ENCODE results near the gene TRIM67. TPM values are rescaled to one million over a fixed set of nuclear protein-coding genes. Genes with fewer than 3 reads are reported as not detected.

Gene TRIM67
- total RNA-seq, 6 experiments from 2014 or later, result not detected

GRCh38 chr1:231134624-231135023 lies 27.2 kb upstream of the TRIM67 start:
- intact Hi-C loops (cut with DNase I), result no loop called here
- H3K4me3 ChIP-seq, result no peak overlapping the region
- no peak overlapping the region for H3K27ac ChIP-seq
- no peaks in the 10 kb centered on the region for H3K4me1 ChIP-seq
- H3K9me3 ChIP-seq, result no peaks in the 10 kb centered on the region
- TF ChIP-seq POLR2A (IDR thresholded peaks at IDR 0.05) (no peak), CTCF (IDR thresholded peaks at IDR 0.05) (no peak)
- WGBS (ENCODE audit: insufficient coverage, low coverage, low lambda C conversion rate, missing lambda C conversion rate), result 75% methylated on average over 4 of the region's 5 CpGs
- H3K27me3 ChIP-seq, result no peaks in the 10 kb centered on the region
- DNase-seq (no peak), ATAC-seq (no peak)
- H3K36me3 ChIP-seq, result no peaks in the 10 kb centered on the region

GRCh38 chr1:231138236-231138635 lies 23.6 kb upstream of the TRIM67 start:
- no peak for DNase-seq
- TF ChIP-seq CTCF (IDR thresholded peaks at IDR 0.05) (no peak), POLR2A (IDR thresholded peaks at IDR 0.05) (no peak)
- Histone ChIP-seq H3K27ac (no peak overlapping the region), H3K4me1 (no peaks in the 10 kb centered on the region), H3K36me3 (no peaks in the 10 kb centered on the region), H3K9me3 (no peaks in the 10 kb centered on the region), H3K4me3 (no peak overlapping the region), H3K27me3 (no peaks in the 10 kb centered on the region)
- WGBS (ENCODE audit: insufficient coverage, low coverage, low lambda C conversion rate, missing lambda C conversion rate), result 35% methylated on average over 1 of the region's 1 CpG
- intact Hi-C loops (cut with DNase I), result no loop called here
- ATAC-seq, result no peak

GRCh38 chr1:231139125-231139649 lies 22.7 kb upstream of the TRIM67 start:
- no peak for TF ChIP-seq CTCF (IDR thresholded peaks at IDR 0.05)
- 54% methylated on average over 3 of the region's 3 CpGs for WGBS (ENCODE audit: insufficient coverage, low coverage, low lambda C conversion rate, missing lambda C conversion rate)
- no peak overlapping the region for H3K4me3 ChIP-seq
- no peaks in the 10 kb centered on the region for H3K9me3 ChIP-seq
- no peak for DNase-seq
- no peaks in the 10 kb centered on the region for H3K4me1 ChIP-seq
- peak in 1 of 4 donors; percentile 54 for ATAC-seq
- no peaks in the 10 kb centered on the region for H3K27me3 ChIP-seq
- intact Hi-C loops (cut with DNase I), result no loop called here
- no peaks in the 10 kb centered on the region for H3K36me3 ChIP-seq
- no peak overlapping the region for H3K27ac ChIP-seq

GRCh38 chr1:231139659-231140654 lies 21.9 kb upstream of the TRIM67 start:
- WGBS (ENCODE audit: insufficient coverage, low coverage, low lambda C conversion rate, missing lambda C conversion rate), result 49% methylated on average over 4 of the region's 8 CpGs
- peak in 1 of 4 donors; percentile 35 for ATAC-seq

More at GRCh38 chr1:231139659-231140654, 21.9 kb upstream of the TRIM67 start:
- H3K27me3 ChIP-seq, result no peaks in the 10 kb centered on the region
- intact Hi-C loops (cut with DNase I), result no loop called here
- no peak overlapping the region for H3K4me3 ChIP-seq
- H3K4me1 ChIP-seq, result no peaks in the 10 kb centered on the region
- no peak overlapping the region for H3K27ac ChIP-seq
- H3K9me3 ChIP-seq, result no peaks in the 10 kb centered on the region
- no peak for DNase-seq
- H3K36me3 ChIP-seq, result no peaks in the 10 kb centered on the region
- no peak for TF ChIP-seq CTCF (IDR thresholded peaks at IDR 0.05)
- no peak for TF ChIP-seq POLR2A (IDR thresholded peaks at IDR 0.05)
